H9 (cell line): ENCODE measurements around the gene PPFIA2. TPM values are rescaled to one million over a fixed set of nuclear protein-coding genes. Genes with fewer than 3 reads are reported as not detected.

Experiments used
- DNase-seq: peaks from one replicate; pipeline ENCODE4 v3.0.0-alpha.2; 2017
- H2AFZ ChIP-seq: one replicate; pipeline ENCODE4 v1.6.1; 2013; ENCODE audit warnings: mild to moderate bottlenecking, low read length, control low read depth, moderate library complexity
- H2AK5ac ChIP-seq: 2 replicates; pipeline ENCODE4 v1.6.1; 2013; ENCODE audit warnings: low read length, control low read depth, mixed read lengths; ENCODE audit not compliant: insufficient read length
- H2BK120ac ChIP-seq: one replicate; pipeline ENCODE4 v1.6.1; 2013; ENCODE audit warnings: low read depth, mild to moderate bottlenecking, low read length, control low read depth, inconsistent platforms; ENCODE audit not compliant: poor library complexity, severe bottlenecking
- H2BK12ac ChIP-seq: 2 replicates; pipeline ENCODE4 v1.6.1; 2013; ENCODE audit warnings: low read length, control low read depth, mixed read lengths, low read depth; ENCODE audit not compliant: insufficient read length
- H2BK15ac ChIP-seq: 2 replicates; pipeline ENCODE4 v1.6.1; 2013; ENCODE audit warnings: low read depth, low read length, control low read depth
- H2BK20ac ChIP-seq: one replicate; pipeline ENCODE4 v1.6.1; 2013; ENCODE audit warnings: low read depth, mild to moderate bottlenecking, low read length, control low read depth, inconsistent platforms; ENCODE audit not compliant: poor library complexity, severe bottlenecking
- H2BK5ac ChIP-seq: 2 replicates; pipeline ENCODE4 v1.6.1; 2013; ENCODE audit warnings: low read length, control low read depth, mixed read lengths; ENCODE audit not compliant: insufficient read length
- H3K14ac ChIP-seq: 2 replicates; pipeline ENCODE4 v1.6.1; 2013; ENCODE audit warnings: low read length, control low read depth; ENCODE audit not compliant: insufficient read depth
- H3K18ac ChIP-seq: 2 replicates; pipeline ENCODE4 v1.6.1; 2013; ENCODE audit warnings: low read depth, mild to moderate bottlenecking, mixed read lengths, low read length, control low read depth; ENCODE audit not compliant: insufficient read length
- H3K23ac ChIP-seq: 2 replicates; pipeline ENCODE4 v1.6.1; 2013; ENCODE audit warnings: low read length, control low read depth, mixed read lengths, low read depth; ENCODE audit not compliant: insufficient read length
- H3K23me2 ChIP-seq: 2 replicates; pipeline ENCODE4 v1.6.1; 2013; ENCODE audit warnings: low read depth, mild to moderate bottlenecking, mixed read lengths, low read length, control low read depth; ENCODE audit not compliant: insufficient read length, poor library complexity, severe bottlenecking
- H3K27ac ChIP-seq: 2 replicates; pipeline ENCODE4 v1.5.1; 2013; ENCODE audit warnings: low read length, control low read depth, mixed read lengths, low read depth; ENCODE audit not compliant: insufficient read length
- H3K27me3 ChIP-seq: 2 replicates; pipeline ENCODE4 v1.6.1; 2013; ENCODE audit warnings: low read length, control low read depth, inconsistent platforms; ENCODE audit not compliant: insufficient read depth
- H3K4ac ChIP-seq: 2 replicates; pipeline ENCODE4 v1.6.1; 2013; ENCODE audit warnings: low read depth, mild to moderate bottlenecking, control low read depth, inconsistent platforms, low read length, moderate library complexity
- H3K4me1 ChIP-seq: 2 replicates; pipeline ENCODE4 v1.6.1; 2013; ENCODE audit warnings: low read length, control low read depth, inconsistent platforms; ENCODE audit not compliant: insufficient read depth
- H3K4me2 ChIP-seq: 2 replicates; pipeline ENCODE4 v1.6.1; 2013; ENCODE audit warnings: low read length, control low read depth, mixed read lengths; ENCODE audit not compliant: insufficient read length, insufficient read depth
- H3K56ac ChIP-seq: 2 replicates; pipeline ENCODE4 v1.6.1; 2013; ENCODE audit warnings: low read depth, mild to moderate bottlenecking, mixed read lengths, low read length, control low read depth; ENCODE audit not compliant: insufficient read length
- H3K79me1 ChIP-seq: 2 replicates; pipeline ENCODE4 v1.6.1; 2013; ENCODE audit warnings: low read depth, mild to moderate bottlenecking, moderate library complexity, low read length, control low read depth, inconsistent platforms; ENCODE audit not compliant: insufficient read depth, poor library complexity, severe bottlenecking
- H3K79me2 ChIP-seq: 2 replicates; pipeline ENCODE4 v1.6.1; 2013; ENCODE audit warnings: low read length, control low read depth, inconsistent platforms; ENCODE audit not compliant: insufficient read depth
- H3K9ac ChIP-seq: 2 replicates; pipeline ENCODE4 v1.6.1; 2013; ENCODE audit warnings: low read length, control low read depth, mixed read lengths; ENCODE audit not compliant: insufficient read length; ENCODE audit errors: extremely low read depth
- H3K9me3 ChIP-seq: one replicate; pipeline ENCODE4 v1.6.1; 2013; ENCODE audit warnings: low read depth, low read length, inconsistent platforms; ENCODE audit not compliant: control insufficient read depth
- H3T11ph ChIP-seq: one replicate; pipeline ENCODE4 v1.6.1; 2013; ENCODE audit warnings: mild to moderate bottlenecking, low read length, control low read depth, inconsistent platforms
- H4K20me1 ChIP-seq: one replicate; pipeline ENCODE4 v1.6.1; 2013; ENCODE audit not compliant: control insufficient read depth, insufficient read length, insufficient read depth
- H4K5ac ChIP-seq: 2 replicates; pipeline ENCODE4 v1.6.1; 2013; ENCODE audit warnings: low read depth, mild to moderate bottlenecking, mixed read lengths, low read length, control low read depth; ENCODE audit not compliant: insufficient read length
- H4K8ac ChIP-seq: replicated peaks from 2 replicates; pipeline ENCODE4 v1.6.1; 2013; ENCODE audit warnings: low read length, control low read depth, mixed read lengths, low read depth; ENCODE audit not compliant: insufficient read length
- H4K91ac ChIP-seq: 2 replicates; pipeline ENCODE4 v1.6.1; 2013; ENCODE audit warnings: low read depth, mild to moderate bottlenecking, moderate library complexity, mixed read lengths, low read length, control low read depth; ENCODE audit not compliant: insufficient read length
- H3K27ac Mint-ChIP-seq, 3 experiments: 2 replicates in 2 of 3; 3 replicates in 1 of 3; pipeline ENCODE4 v1.8.0; 2020 to 2021; ENCODE audit warnings: mixed read lengths in 3 of 3, mild to moderate bottlenecking in 1 of 3, moderate library complexity in 1 of 3
- H3K27me3 Mint-ChIP-seq: 2 replicates; pipeline ENCODE4 v1.8.0; 2021; ENCODE audit warnings: low read depth, mild to moderate bottlenecking, moderate library complexity, mixed read lengths
- H3K36me3 Mint-ChIP-seq, 3 experiments: 2 replicates in 2 of 3; 3 replicates in 1 of 3; pipeline ENCODE4 v1.8.0; 2020 to 2021; ENCODE audit warnings: low read depth in 3 of 3, mixed read lengths in 3 of 3; ENCODE audit not compliant: insufficient read depth in 1 of 3
- H3K4me1 Mint-ChIP-seq, 2 experiments: 2 replicates each; pipeline ENCODE4 v1.8.0; 2020; ENCODE audit warnings: mixed read lengths in 2 of 2
- H3K4me3 Mint-ChIP-seq, 2 experiments: 2 replicates in 1 of 2; 3 replicates in 1 of 2; pipeline ENCODE4 v1.8.0; 2020 to 2021; ENCODE audit warnings: mild to moderate bottlenecking in 2 of 2, mixed read lengths in 2 of 2, moderate library complexity in 1 of 2
- H3K9me3 Mint-ChIP-seq, 2 experiments: 2 replicates in 1 of 2; 3 replicates in 1 of 2; pipeline ENCODE4 v1.8.0; 2020; ENCODE audit warnings: mild to moderate bottlenecking in 2 of 2, mixed read lengths in 2 of 2, moderate library complexity in 1 of 2
- WGBS: extraction: QIAGEN DNeasy Blood & Tissue Kit; methylation state at CpG from one replicate; pipeline ENCODE4 v1.1.7; 2013; ENCODE audit warnings: missing lambda C conversion rate, low lambda C conversion rate, mixed read lengths; ENCODE audit not compliant: insufficient read length; ENCODE audit errors: extremely low coverage; 5-methylcytosine and 5-hydroxymethylcytosine counted together
- total RNA-seq: library from RNA; stranded (reverse); gene quantifications from 2 replicates; pipeline ENCODE4 v1.2.1, GENCODE V29; 2021
- TF ChIP-seq, protein P1 (sequence below): fragments of 200-600 bp; sonication (generic); conservative IDR thresholded peaks from 3 replicates; pipeline ENCODE4 v1.8.0; 2021; ENCODE audit warnings: antibody characterized with exemption, mild to moderate bottlenecking

The PPFIA2 gene
- total RNA-seq, 1 experiment from 2014 or later: 1.3 TPM

DNA sequence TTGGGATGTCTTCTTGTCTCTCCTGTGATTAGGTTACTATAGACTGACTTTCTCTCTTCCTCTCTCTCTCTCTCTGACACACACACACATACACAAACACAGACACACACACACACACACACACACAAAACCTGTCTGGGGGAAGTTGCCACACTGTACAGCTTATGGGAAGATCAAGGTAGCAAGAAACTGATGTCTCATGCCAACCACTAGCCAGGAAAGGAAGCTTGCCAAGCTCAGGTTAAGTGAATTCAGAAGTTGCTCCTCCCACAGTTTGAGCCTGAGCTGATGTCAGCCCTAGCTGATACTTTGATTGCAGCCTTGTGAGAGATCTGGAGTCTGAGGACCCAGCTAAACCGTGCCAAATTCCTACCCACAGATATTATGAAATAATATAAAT, 67.1 kb downstream of the PPFIA2 start:
- Histone ChIP-seq H2BK5ac (no peak overlapping the region), H4K5ac (no peak overlapping the region), H2BK120ac (no peak overlapping the region), H3K79me1 (no peaks in the 10 kb centered on the region), H3K4ac (no peak overlapping the region), H3K4me2 (no peak overlapping the region), H2AK5ac (no peak overlapping the region), H4K91ac (no peak overlapping the region), H3K23me2 (no peaks in the 10 kb centered on the region), H2BK12ac (no peak overlapping the region), H2BK15ac (no peak overlapping the region), H3K9me3 (no peaks in the 10 kb centered on the region), H3K56ac (no peak overlapping the region), H3K4me1 (no peaks in the 10 kb centered on the region; the same call in 1 of the 2 replicates), H4K8ac (no peak overlapping the region), H2BK20ac (no peak overlapping the region), H3K27me3 (no peaks in the 10 kb centered on the region), H3K14ac (no peak overlapping the region), H3K9ac (no peak overlapping the region), H3K23ac (no peak overlapping the region), H3K79me2 (no peaks in the 10 kb centered on the region), H3K27ac (no peak overlapping the region), H4K20me1 (no peaks in the 10 kb centered on the region), H3K18ac (no peak overlapping the region), H2AFZ (no peak overlapping the region), H3T11ph (no peak overlapping the region)
- Mint-ChIP-seq H3K36me3 (peaks cover 0 to 10% (median 0%) of the 10 kb centered on the region in 3 experiments; a peak in 3 of 7 replicates), H3K4me3 (no peak overlapping the region), H3K27me3 (no peaks in the 10 kb centered on the region), H3K9me3 (peaks cover 0 to 6% of the 10 kb centered on the region in 2 experiments; a peak in 1 of 5 replicates), H3K27ac (no peak overlapping the region; a peak in 1 of 7 replicates), H3K4me1 (peaks cover 6 to 7% of the 10 kb centered on the region in 2 experiments)
- no CpG with 5 or more reads among the region's 1 CpG for WGBS
- TF ChIP-seq, protein P1, sequence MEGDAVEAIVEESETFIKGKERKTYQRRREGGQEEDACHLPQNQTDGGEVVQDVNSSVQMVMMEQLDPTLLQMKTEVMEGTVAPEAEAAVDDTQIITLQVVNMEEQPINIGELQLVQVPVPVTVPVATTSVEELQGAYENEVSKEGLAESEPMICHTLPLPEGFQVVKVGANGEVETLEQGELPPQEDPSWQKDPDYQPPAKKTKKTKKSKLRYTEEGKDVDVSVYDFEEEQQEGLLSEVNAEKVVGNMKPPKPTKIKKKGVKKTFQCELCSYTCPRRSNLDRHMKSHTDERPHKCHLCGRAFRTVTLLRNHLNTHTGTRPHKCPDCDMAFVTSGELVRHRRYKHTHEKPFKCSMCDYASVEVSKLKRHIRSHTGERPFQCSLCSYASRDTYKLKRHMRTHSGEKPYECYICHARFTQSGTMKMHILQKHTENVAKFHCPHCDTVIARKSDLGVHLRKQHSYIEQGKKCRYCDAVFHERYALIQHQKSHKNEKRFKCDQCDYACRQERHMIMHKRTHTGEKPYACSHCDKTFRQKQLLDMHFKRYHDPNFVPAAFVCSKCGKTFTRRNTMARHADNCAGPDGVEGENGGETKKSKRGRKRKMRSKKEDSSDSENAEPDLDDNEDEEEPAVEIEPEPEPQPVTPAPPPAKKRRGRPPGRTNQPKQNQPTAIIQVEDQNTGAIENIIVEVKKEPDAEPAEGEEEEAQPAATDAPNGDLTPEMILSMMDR: no peak
- DNase-seq: no peak
